ENCODE results near the gene TMTC1.

The TMTC1 gene

GRCh38 chr12:29608581-29608980 lies 175.2 kb downstream of the TMTC1 start:
- TF ChIP-seq, protein P1, sequence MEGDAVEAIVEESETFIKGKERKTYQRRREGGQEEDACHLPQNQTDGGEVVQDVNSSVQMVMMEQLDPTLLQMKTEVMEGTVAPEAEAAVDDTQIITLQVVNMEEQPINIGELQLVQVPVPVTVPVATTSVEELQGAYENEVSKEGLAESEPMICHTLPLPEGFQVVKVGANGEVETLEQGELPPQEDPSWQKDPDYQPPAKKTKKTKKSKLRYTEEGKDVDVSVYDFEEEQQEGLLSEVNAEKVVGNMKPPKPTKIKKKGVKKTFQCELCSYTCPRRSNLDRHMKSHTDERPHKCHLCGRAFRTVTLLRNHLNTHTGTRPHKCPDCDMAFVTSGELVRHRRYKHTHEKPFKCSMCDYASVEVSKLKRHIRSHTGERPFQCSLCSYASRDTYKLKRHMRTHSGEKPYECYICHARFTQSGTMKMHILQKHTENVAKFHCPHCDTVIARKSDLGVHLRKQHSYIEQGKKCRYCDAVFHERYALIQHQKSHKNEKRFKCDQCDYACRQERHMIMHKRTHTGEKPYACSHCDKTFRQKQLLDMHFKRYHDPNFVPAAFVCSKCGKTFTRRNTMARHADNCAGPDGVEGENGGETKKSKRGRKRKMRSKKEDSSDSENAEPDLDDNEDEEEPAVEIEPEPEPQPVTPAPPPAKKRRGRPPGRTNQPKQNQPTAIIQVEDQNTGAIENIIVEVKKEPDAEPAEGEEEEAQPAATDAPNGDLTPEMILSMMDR (IDR thresholded peaks at IDR 0.05; ENCODE audit: control extremely low read depth, extremely low read depth, low read depth, missing control alignments): no peak
- POLR2A ChIA-PET: no interaction called here
- CTCF ChIA-PET: interaction anchor here (2.2 kb wide), 1 partner anchor 12 kb away, joined by 10 read pairs; no protein-coding TSS in a partner anchor
- no peak for DNase-seq (ENCODE audit: extremely low spot score)

DNA sequence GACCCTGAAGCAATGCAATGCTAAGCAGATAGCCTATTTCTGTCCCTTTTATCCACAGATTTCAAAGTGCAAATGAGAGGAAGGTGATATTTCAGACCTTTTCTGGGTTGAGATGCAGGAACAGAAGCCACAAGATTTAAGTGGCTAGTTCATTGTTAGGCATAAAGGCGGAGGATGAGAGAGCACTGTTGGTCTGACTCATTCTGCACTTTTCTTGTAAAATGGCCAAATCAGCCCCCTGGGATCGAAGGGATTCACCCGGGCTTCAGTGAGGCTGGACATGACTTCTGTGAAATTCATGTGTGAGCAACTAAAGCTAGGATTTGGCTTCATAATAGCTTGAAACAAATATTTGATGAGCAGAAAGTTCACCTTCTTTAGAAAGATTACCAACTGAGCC lies 184.4 kb downstream of the TMTC1 start:
- CTCF ChIA-PET: interaction anchor here (1.2 to 1.5 kb wide), 5 partner anchors 8 to 26 kb away, joined by 3 read pairs; no protein-coding TSS in a partner anchor
- DNase-seq (ENCODE audit: extremely low spot score): no peak
- TF ChIP-seq, protein P1 (IDR thresholded peaks at IDR 0.05; ENCODE audit: control extremely low read depth, extremely low read depth, low read depth, missing control alignments): no peak
- POLR2A ChIA-PET: no interaction called here

DNA sequence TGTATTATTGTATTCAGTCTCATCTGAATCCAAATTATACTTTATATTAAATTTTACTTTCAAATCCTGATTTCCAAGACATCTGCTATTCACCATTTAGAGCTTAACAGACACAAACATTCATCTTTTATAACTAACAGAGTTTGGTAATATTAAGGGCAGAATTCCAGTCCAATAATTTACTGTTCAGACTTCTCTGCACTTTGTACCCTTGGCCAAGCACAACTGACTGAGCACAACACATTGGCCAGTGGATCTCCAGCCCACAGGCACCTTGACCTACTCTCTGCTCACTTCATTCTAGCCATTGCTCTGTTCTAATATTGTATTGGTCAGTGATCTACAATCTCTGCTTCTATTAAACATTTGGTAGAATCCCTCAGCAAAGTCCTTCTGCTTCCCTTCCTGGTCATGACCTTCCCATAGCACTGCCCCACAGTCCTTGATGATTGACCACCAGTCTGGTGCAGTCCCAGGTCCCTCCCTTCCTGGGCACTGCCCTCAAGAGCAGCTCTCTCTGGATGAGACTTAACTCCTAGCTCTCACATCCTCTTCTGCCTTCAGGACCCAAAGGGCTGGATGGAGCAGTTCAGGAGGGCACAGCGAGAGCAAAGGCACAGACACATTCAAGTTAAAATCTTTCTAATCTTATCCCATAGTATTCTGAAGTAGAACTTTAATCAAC lies 188.5 kb downstream of the TMTC1 start:
- no peak for DNase-seq (ENCODE audit: extremely low spot score)
- POLR2A ChIA-PET: no interaction called here
- CTCF ChIA-PET: no interaction called here
- TF ChIP-seq, protein P1 (IDR thresholded peaks at IDR 0.05; ENCODE audit: control extremely low read depth, extremely low read depth, low read depth, missing control alignments): no peak

DNA sequence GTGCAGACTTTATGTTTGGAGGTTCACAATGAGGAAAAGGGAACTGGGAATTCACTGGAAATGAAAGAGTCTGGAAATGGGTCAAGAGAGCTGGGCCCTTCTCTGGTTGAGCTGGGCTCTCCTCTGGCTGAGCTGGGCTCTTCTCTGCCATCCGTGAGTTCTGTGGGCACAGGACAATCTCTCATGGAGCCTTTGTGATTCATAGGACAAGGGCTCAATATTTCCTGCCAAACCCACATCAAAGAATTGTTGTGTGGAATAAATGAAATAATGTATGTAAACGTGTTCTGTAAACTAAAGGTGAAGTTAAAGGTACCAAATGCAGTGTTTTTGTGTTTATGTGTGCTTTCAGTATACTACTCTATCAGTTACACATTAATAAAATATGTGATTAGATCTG lies 190.7 kb downstream of the TMTC1 start:
- POLR2A ChIA-PET: no interaction called here
- CTCF ChIA-PET: no interaction called here
- DNase-seq (ENCODE audit: extremely low spot score): no peak
- TF ChIP-seq, protein P1 (IDR thresholded peaks at IDR 0.05; ENCODE audit: control extremely low read depth, extremely low read depth, low read depth, missing control alignments): no peak

DNA sequence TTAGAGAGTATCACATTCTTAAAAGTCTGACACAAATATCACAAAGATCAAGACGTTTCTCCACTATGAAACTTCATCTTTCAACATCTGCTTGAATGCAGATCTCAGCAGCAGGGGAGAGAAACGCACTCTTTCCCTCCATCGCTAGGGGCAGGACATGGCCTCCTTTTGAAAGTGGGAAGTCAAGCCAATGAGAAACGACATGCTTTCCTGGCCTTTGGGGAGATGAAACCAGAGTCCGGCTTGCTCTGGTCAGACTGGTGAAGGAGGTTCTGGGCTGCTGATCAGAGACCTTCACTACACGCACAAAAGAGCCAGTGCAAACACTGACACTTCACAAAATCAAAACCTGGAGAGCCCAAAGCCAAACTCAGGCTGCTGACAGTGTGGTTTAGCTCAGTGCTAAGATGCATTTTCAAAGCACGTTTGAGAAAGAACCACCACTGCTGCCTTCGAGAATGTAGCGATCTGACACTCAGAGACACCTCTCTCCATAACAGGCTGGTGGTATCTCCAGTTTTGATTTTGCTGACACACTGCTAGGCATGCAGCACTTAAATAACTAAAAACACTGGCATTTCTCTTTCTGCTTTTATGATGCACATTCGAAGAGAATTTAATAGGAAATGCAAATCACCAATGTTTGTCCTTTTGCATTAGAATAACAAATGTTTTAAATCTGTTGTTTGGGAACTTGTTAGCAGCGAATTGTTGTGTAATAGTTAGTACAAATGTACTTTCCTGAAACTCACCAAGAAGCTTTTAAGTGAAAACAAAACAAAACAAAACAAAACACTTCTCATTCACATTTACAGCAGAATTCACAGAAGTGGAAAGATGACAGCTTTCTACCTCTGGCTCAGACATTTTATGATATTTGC lies 192.4 kb downstream of the TMTC1 start:
- POLR2A ChIA-PET: no interaction called here
- DNase-seq (ENCODE audit: extremely low spot score): no peak
- TF ChIP-seq, protein P1 (IDR thresholded peaks at IDR 0.05; ENCODE audit: control extremely low read depth, extremely low read depth, low read depth, missing control alignments): no peak
- CTCF ChIA-PET: no interaction called here

DNA sequence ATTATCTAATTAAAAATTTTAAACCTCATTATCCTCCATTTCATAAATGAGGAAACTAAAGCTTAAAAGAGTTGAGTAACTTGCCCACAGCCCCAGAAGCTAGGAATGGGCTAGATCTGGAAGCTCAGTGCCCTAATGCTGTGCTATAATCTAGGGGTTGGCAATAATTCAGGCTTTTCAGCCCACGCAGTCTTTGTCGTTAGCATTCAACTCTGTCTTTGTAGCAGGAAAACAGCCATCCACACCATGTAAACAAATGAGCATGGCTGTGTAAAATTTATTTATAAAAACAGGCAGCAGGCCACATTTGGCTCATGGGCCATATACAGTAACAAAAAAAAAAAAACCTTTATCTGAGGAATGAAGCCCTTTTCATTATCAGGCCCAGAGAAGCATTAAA lies 193.9 kb downstream of the TMTC1 start:
- no peak for DNase-seq (ENCODE audit: extremely low spot score)
- CTCF ChIA-PET: interaction anchor here (1.0 to 1.5 kb wide), 2 partner anchors 10 to 25 kb away, joined by 3 read pairs; no protein-coding TSS in a partner anchor
- POLR2A ChIA-PET: no interaction called here
- TF ChIP-seq, protein P1 (IDR thresholded peaks at IDR 0.05; ENCODE audit: control extremely low read depth, extremely low read depth, low read depth, missing control alignments): no peak
